HG03135 (cell line): ENCODE data around the gene CHDH.
A peak's percentile ranks its signal among the peaks of the same experiment; 100 is the strongest.

Source experiments
- ATAC-seq: cut with Tn5 transposase; IDR thresholded peaks from one replicate; pipeline ENCODE4 v1.9.1; 2021; ENCODE audit warnings: mild to moderate bottlenecking, moderate library complexity; ENCODE audit not compliant: unreplicated experiment

The CHDH gene

DNA sequence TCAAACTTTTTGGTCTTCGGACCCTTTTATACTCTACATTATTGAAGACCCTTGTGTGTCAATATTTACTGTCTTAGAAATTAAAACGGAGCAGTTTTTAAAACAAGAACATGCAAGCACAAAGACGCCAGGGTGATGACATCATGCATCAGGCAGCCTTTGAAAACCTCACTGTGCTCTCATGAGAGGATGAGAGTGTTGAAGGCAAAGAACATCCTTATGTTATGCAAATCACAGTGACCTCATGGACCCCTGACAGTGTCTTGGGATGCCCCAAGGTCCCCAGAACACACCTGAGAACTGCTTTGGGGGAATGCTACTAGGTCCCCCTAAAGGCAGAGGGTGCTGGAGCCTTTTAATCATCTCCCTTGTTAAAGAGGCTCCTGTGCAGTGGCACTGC lies 51.6 kb downstream of the CHDH start:
- ATAC-seq: no peak

DNA sequence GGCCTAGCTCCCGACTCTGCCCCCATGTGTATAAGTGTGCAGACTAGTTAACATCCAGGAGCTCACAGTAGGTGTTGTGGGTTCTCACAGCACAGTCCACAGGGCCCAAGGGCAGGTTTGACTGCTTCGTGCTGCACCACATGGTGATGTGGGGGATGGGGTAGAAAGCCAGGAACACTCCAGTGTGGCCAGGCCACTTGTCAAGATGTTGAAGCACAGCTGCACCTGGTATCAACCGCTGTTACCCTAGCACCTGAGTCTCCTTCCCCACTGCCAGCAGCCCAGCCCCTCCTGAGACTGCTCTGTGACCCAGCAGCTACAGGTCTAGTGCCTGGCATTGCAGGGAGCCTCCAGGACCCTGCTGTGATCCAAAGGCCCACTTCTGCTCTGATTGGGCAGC lies 53.4 kb downstream of the CHDH start:
- ATAC-seq: no peak

DNA sequence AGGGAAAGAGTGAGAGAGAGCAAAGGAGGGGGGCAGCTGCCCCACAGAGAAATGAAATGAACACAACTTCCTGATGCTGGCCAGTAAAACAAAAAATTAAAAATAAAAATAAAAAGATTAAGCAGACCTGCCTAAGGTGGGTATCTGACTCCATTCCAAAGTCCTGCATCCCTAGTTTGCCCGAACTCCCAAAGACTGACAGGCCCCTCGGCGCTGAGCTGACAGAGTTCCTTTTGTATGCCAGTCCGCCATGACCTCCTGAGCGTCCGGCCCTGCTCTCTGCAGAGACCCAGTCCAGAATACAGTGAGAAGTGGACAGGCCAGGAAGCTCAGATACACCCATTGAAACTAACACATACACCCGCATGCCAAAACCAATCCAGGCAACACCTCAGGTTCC lies 54.9 kb downstream of the CHDH start:
- ATAC-seq: no peak

- ATAC-seq: no peak
Measured at GRCh38 chr3:53790470-53790869, 55.7 kb downstream of the CHDH start.

DNA sequence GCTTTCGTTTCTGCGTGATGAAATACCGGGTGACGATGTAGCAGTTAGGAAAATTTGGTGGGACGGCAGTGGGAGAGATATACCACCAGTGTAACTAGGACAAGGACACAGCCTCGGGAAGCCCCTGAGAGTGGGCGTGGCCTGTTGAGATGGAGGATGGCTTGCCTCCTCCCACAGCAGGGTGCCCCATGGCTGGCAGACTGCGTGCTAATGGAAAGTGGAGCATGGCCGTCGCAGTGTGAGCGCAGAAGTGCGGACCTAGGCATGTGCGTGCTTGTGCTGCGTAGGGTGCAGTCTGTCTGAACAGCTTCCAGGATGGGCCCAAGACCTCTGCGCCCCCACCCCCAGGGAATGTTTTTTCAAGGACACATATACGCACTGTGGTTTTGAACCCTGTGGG lies 56.8 kb downstream of the CHDH start:
- no peak for ATAC-seq

DNA sequence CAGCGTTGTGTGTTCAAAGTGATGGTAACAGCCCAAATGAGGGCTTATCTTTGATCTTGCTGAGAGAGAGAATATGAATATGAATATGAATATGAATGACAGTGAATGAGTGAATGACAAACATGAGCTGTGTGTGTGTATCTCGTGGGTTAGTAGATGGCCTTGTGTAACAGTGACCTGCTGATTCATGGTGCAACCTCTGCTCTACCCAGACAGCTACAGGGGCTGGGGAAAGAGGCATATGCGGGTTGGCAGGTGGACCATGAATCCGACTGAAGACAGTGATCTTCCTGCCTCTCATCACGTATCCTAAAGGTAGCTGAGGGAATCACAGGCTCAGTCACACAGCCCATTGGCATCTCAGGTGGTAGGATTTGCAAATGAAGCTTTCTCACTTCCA lies 58.2 kb downstream of the CHDH start:
- no peak for ATAC-seq

DNA sequence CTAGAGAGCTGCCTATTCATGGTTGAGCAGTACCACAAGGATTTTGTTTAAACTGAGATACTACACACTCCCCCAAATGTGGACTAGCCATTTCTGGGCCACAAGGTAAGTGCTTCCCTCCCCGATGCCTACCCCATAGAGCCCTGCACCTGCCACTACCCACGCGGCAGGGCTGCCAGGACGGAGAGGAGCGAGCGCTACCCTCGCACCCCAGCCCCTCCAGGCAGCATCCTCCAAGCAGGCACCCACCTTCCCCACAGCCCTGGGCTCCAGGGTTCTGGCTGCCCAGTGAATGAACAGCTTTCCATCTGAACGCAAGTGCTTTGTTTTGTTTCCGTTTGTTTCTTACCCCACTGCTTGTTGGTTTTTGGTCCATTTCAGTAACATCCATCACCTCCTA lies 59.2 kb downstream of the CHDH start:
- ATAC-seq: no peak

GRCh38 chr3:53780806-53781205 lies 65.4 kb downstream of the CHDH start:
- ATAC-seq: no peak

DNA sequence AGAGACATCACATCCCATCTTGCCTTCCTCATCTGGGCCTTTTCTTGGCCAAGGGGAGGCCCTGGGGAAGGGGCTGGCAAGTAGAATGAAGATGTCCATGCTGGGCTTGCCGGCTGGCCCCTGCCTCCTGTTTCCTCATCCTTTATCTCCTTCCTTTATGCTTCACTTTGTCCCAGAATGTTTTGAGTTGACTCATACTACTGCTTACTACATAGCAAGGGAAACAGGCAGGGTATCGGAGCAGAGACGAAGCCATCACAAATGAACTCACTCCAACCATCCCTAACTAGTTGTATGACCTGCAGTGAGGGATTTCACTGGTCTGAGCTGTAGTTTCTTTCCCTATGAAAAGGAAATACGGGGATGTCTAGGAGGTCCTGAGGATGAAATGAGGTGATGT lies 66.0 kb downstream of the CHDH start:
- no peak for ATAC-seq

GRCh38 chr3:53778153-53778552 lies 68.1 kb downstream of the CHDH start:
- no peak for ATAC-seq

DNA sequence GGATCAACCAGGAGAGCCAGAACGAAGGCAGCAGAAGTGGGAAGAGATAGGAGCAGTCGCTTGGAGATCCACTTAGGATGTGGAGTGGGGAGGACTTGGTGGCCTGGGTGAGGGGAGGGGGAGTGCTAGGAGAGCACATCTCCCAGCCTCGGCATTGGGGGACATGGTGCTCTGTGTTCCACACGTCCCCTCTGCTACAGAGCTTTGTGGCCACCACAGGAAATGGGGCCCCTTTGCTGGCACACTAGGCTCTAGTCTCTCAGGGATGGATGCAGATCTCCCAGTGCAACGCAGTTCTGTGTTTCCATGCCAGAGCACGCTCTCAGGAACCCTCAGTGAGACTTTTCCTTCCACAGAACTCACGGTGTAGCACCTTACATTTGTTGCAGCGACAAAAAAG lies 68.8 kb downstream of the CHDH start:
- no peak for ATAC-seq

DNA sequence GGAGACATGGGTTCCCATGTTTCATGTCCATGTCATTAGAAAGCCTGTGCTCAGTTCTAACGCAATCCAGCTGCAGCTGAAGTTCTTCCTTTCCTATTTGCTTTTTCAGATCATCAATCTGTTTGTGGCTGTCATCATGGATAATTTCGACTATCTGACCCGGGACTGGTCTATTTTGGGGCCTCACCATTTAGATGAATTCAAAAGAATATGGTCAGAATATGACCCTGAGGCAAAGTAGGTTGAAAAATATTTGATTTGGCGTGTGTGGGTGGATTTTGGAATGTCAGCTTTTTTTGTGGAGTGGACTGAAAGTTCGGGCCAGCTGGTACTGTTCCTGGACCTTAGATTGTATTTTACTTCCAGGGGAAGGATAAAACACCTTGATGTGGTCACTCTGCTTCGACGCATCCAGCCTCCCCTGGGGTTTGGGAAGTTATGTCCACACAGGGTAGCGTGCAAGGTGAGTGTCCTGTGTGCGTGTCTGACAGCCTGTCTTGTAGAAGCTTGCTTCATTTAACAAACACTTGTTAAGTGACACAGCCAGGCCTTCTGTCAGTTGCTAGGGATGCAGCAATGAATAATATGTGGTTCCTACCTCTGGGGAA lies 69.6 kb downstream of the CHDH start:
- no peak for ATAC-seq

DNA sequence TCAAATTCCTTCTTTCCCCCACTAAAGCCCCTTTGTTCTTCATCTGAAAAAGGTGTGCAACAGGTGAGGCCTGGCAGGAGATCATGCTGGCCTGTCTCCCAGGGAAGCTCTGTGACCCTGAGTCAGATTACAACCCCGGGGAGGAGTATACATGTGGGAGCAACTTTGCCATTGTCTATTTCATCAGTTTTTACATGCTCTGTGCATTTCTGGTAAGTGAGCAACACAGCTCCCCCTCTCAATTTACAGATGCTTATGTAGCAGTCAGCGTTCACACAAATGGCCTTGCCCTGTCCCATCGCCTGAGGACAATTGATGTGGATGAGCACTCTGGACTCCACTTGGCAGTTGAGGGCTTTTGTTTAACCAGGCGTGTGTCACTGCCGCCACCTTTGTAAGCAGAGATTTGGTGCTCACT lies 70.4 kb downstream of the CHDH start:
- no peak for ATAC-seq

DNA sequence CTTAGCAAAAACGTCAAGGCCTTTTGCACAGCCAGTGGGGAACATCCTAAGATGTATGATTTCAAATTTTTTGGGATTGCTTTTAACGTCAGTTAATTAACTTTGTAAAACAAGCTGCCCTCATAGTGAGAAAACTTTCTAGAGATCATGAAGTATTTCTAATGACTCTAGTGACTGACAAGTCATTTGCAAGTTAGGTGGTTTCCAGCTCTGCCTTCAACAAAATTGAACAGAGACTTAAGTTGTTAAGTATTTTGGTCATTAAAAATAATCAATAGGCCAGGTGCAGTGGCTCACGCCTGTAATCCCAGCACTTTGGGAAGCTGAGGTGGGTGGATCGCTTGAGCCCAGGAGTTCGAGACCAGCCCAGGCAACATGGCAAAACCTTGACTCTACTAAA lies 71.2 kb downstream of the CHDH start:
- ATAC-seq: no peak

DNA sequence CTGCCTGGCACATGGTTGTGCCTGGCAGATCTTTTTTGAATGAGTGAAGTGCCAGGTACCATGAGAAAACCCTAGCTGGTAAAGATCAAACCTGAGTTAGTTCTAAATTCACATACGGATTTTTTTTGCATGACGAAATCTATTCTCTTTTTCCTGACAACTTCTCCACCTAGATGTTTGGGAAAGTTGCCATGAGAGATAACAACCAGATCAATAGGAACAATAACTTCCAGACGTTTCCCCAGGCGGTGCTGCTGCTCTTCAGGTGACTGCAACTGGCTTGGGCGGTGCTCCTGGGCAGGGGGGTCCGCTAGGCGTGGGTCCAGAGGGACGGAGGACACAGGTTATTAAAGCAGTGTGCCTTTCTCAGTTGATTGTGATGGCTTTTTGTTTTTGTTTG lies 71.8 kb downstream of the CHDH start:
- ATAC-seq: no peak

- ATAC-seq: peak; percentile 82
Measured at GRCh38 chr3:53773611-53774368, 72.4 kb downstream of the CHDH start.

- no peak for ATAC-seq
Measured at GRCh38 chr3:53773021-53773436, 73.2 kb downstream of the CHDH start.

DNA sequence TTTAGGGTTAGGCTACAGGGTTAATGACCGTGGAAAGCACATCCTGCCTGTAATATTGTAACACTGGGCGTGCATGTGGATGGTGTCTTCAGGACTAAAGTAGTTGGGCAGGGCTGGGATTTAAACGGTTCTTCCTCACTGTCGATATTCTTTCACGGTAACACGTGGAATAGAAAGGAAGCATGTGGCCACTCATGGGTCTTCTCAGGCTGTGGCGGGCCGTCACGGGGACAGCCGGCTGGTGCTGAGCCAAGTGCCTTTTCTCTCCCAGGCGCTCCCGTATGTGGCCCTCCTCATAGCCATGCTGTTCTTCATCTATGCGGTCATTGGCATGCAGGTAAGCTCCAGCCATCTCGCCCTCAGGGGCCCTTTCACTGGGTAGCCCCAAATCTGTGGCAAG lies 73.7 kb downstream of the CHDH start:
- ATAC-seq: no peak

DNA sequence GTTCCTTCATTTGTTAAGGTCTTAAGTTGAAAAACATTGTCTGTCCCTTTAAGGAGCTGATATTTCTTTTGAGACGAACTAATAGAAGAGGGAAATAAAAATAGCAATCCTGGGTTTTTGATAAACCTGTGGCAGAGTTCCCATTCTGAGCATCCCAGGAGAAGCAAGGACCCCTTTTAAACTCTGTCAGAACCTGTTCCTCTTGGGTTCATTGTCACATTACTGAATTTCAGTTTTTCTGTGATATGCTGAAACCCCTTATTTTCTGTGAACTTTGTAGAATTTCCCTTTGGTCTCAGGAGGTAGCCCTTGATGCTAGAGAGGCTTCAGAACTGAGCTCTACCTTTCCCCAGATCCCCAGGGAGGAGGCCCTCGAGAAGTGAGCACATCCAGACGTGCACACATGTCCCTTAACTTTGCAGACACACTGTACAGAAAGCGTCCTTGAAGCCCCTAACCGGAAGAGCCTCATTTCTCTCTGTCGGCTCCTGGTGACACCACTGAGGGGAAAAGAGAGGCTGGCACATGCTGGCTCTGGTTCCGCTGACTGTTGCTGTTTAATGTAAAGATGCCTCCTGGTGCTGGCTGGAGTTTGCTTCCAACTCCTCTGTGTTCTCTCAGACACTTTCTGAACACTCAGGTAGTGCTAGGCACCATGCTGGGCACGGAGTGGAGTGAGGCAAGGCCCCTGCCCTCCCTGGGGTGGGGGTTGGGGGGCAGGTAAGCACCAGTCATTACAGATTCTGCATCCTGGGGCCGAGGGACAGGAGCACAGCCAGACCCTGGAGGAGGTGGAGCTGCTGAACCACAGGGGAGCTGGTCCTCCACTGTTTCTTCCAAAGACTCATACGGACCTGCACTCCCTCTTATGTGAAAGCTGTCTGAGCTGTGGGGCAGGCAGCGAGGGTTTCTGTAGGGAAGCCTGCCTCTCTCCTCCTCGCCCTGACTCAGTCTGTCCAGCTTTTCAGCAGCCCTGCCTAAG lies 77.5 kb downstream of the CHDH start:
- no peak for ATAC-seq

- ATAC-seq: no peak
Measured at GRCh38 chr3:53766706-53767105, 79.5 kb downstream of the CHDH start.

DNA sequence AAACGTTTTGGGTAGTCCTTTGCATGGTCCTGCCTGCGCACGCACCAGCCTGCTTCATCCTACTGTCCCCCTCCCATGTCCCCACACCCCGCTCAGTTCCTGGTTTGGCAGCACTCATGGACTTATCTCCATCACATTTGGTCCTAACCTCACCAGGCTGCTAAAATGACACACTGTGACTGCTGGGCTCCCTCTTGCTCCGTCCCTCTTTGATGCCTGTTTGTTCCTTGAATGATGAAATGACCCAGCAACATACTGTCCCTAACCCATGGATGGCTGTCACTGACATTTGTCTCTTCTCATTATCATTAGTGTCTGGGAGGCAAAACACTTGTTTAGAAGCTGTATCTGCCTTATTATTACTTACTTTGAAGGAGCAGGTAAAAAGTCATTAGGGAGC lies 80.5 kb downstream of the CHDH start:
- no peak for ATAC-seq
